AML-193 (cell line): ENCODE results near the gene SHD.
"Not testable (repeated sequence)": the region's sequence is repeated elsewhere in the genome, so short reads cannot be mapped to it uniquely, and the experiment has no call there.

Experiments
- DNase-seq, 2 experiments: peaks; one replicate each; lab custom pipeline; 2025; lab: John Stamatoyannopoulos, UW

Gene SHD

DNA sequence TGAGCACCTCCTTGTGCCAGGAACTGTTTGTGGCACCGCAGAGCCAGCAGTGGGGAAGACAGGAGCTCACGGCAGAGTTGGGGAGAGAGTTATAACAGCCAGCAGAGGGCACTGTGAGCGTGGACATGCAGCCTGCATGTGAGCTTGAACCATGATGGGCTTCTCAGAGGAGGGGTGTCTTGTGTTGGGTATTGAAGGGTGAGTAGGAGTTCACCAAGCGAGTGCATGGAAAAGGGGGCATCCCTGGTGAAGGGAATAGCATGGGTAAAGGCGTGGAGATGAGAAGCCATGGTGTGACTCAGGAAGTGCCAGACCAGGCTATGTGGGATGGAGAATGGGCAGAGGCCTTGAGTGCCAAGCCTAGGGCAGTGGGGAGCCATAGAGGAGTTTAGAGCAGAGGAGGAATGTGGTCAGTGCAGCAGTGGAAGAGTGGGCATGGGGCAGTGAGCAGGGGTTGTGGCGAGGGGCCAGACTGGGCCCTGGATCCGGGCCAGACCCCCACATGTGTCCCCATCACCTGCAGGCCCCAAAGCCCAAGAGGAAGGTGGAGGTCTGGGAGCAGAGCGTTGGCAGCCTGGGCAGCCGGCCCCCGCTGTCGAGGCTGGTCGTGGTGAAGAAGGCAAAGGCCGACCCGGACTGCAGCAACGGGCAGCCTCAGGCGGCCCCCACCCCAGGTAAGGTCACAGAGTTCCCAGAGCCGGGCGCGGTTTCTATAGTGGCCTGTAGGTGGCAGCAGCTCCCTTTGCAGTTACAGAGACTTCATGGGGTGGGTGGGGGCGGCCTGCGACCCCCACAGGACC is 11.8 kb upstream of the SHD start:
- peak; percentile 72 to 73 for DNase-seq

DNA sequence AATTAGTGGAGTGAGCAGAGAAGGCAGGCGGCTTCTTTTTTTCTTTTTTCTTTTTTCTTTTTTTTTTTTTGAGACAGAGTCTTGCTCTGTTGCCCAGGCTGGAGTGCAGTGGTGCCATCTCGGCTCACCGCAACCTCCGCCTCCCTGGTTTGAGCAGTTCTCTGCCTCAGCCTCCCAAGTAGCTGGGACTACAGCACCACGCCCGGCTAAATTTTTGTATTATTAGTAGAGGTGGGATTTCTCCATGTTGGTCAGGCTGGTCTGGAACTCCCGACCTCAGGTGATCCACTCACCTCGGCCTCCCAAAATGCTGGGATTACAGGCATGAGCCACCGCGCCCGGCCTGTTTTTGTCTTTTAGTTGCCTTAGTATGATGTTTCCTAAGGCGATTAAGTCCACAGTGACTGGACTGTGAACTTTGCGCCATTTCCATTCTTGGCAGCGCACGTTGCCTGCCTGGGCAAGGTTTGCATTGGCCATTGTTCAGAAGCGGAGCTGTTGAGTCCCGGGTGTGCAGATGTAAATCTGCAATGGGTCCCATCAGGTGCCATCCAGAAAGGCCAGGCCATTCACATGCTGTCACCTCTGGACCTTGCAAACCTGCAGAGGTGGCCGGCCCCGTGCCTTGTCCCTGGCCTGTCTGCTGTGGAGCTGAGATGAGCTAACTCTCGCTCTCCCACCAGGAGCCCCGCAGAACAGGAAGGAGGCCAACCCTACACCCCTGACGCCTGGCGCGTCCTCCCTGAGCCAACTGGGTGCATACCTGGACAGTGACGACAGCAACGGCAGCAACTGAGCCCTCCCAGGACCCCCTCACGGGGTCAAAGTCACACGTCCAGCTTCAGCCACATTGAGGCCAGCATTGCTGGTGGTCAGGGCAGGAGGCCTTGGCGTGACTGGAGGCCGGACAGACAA is 10.9 kb upstream of the SHD start:
- no peak for DNase-seq

GRCh38 chr19:4268816-4269430 is 10.1 kb upstream of the SHD start:
- no peak for DNase-seq

DNA sequence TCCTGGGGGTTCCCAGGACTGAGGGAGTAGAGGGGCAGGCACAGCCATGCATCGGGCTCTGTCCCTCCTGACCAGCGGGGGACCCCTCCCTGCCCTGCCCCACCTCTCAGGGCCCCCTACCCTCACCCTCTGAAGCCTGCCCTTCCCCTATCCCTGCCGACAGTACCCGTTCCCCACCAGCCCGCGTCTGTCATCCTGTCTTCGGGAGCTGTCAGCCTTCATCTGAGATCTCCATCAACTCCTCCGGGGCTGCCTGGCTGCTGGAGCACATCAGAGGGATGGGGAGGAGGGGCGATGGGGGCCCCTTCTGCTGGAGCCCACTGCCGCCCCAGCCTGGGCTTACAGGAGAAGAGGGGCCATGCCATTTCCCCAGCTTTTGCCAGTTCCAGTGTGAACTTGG is 6.2 kb upstream of the SHD start:
- no peak for DNase-seq

DNA sequence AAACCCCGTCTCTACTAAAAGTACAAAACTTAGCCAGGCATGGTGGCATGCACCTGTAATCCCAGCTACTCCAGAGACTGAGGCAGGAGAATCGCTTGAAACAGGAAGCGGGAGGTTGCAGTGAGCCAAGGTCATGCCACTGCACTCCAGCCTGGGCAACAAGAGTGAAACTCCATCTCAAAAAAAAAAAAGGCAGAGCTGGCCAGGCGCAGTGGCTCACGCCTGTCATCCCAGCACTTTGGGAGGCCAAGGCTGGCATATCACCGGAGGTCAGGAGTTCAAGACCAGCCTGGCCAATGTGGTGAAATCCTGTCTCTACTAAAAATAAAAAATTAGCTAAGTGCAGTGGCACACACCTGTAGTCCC is 4.8 kb upstream of the SHD start:
- not testable (repeated sequence) for DNase-seq

DNA sequence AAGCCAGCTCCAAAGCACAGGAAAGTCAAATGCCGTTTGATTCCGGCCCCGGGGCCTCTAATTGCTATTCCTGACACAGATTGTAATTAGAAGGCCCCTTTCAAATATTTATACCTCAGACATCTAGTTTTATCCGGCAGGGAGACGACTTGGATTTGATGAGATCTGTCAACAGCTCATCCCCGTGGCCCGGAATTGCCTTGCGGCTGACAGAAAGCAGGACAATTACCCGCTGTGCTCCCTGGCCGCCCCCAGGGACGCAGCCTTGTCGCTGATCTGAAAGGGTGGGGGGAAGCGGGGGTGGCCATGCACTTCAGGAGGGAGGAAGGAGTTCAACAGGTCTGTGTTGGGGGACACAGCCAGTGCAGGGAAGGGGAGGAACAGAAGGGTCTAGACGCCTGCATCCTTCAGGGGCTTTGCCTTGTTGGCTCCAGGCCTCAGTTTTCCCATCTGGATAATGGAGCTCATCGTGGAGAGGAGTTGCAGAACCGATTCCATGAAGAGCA is 1.8 kb upstream of the SHD start:
- DNase-seq: no peak

GRCh38 chr19:4278010-4278409 is 1.1 kb upstream of the SHD start:
- no peak for DNase-seq

DNA sequence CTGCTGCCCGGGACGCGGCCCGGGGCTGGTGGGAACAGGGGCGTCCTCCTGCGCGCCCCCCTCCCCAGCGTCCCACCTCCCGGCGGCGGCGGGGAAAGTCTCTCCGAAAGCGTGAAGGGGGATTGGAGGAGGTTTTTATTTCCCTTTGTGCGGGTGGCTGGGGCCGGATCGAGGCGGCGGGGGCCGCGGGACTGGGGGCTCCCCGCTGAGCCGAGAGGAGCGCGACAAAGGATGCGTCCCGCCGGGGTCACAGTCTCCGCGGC is 132 bp downstream of the SHD start:
- DNase-seq: no peak

- no peak for DNase-seq
Observed at GRCh38 chr19:4279530-4280422, 710 bp downstream of the SHD start.

GRCh38 chr19:4284176-4284958 is 5.3 kb downstream of the SHD start:
- no peak for DNase-seq

- DNase-seq: no peak
Observed at GRCh38 chr19:4284974-4285373, 5.9 kb downstream of the SHD start.

- not testable (repeated sequence) for DNase-seq
Observed at GRCh38 chr19:4286141-4286540, 7.1 kb downstream of the SHD start.

- DNase-seq: no peak
Observed at GRCh38 chr19:4288091-4288777, 9.2 kb downstream of the SHD start.

GRCh38 chr19:4291184-4291732 is 12.2 kb downstream of the SHD start:
- DNase-seq: no peak

DNA sequence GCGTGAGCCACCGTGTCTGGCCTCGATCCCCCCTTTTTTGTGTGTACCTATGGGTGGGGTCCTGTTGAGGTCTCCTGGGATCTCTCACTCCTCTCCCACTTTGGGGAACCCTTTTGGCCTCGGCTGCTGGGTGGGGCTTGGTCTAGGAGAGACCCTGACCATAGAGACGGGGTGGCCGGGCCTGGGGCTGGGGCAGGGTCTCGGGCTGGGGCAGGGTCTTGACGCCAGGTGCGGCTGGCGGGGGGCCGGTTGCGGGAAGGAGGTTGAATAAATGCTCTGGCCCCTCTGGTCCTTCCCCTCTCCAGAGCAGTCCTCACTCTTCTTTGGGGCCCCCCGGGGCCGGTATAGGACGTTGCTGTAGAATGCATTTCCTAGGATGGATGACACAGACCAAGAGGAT is 13.4 kb downstream of the SHD start:
- no peak for DNase-seq

DNA sequence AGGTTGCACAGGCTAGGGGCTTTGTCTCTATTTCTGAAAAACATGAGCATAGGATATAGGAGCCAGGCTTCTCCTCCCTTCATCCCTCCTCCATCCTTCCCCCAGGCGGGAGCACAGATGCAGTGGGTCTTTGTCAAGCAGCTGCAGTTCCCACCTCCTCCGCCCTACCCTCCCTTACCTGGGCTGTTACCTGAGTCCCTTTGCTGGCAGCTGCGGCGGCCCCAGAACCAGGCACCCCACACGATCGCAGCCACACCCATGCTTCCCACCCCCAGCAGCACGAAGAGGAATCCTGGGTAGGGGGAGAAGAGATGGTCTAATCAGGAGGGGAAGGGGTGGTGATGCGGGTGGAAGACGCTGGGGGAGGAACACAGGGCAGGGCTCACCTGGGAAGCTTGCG is 15.3 kb downstream of the SHD start:
- no peak for DNase-seq

- DNase-seq: no peak
Observed at GRCh38 chr19:4295972-4296771, 17.1 kb downstream of the SHD start.

GRCh38 chr19:4297901-4298809 is 19.1 kb downstream of the SHD start:
- no peak for DNase-seq
